GM12878 (cell line): ENCODE data around the gene TMEM72. TPM values are rescaled to one million over a fixed set of nuclear protein-coding genes. Genes with fewer than 3 reads are reported as not detected.

Experiments
- BMI1 ChIP-seq: fragments of 450-650 bp; IDR thresholded peaks from 2 replicates; pipeline ENCODE4 v1.6.1; 2016; ENCODE audit warnings: mild to moderate bottlenecking, moderate library complexity, borderline replicate concordance
- CTCF ChIP-seq, 3 experiments: IDR thresholded peaks in 2 of 3; conservative IDR thresholded peaks in 1 of 3; 2 replicates each; pipeline ENCODE4 v1.5.1; 2011; ENCODE audit warnings: low read depth in 3 of 3, low read length in 3 of 3, mild to moderate bottlenecking in 3 of 3, control low read depth in 2 of 3, moderate library complexity in 2 of 3, inconsistent platforms in 1 of 3, mixed read lengths in 1 of 3; ENCODE audit not compliant: control insufficient read depth in 2 of 3, insufficient read depth in 1 of 3; ENCODE audit errors: extremely low read depth in 1 of 3
- DPF2 ChIP-seq: fragments of 450-650 bp; IDR thresholded peaks from 2 replicates; pipeline ENCODE4 v1.6.1; 2017; ENCODE audit warnings: mild to moderate bottlenecking
- E4F1 ChIP-seq: fragments of 450-650 bp; IDR thresholded peaks from 2 replicates; pipeline ENCODE4 v1.6.1; 2018; ENCODE audit warnings: borderline replicate concordance, mild to moderate bottlenecking; ENCODE audit not compliant: partially characterized antibody
- GATAD2B ChIP-seq: fragments of 450-650 bp; conservative IDR thresholded peaks from 2 replicates; pipeline ENCODE4 v1.6.1; 2017; ENCODE audit warnings: low read depth, mild to moderate bottlenecking, moderate library complexity
- IKZF2 ChIP-seq, 2 experiments: fragments of 450-650 bp; IDR thresholded peaks; 2 replicates each; pipeline ENCODE4 v1.6.1; 2017; ENCODE audit warnings: mild to moderate bottlenecking in 2 of 2, moderate library complexity in 2 of 2
- IRF4 ChIP-seq: IDR thresholded peaks from 2 replicates; pipeline ENCODE4 v1.6.1; 2011; ENCODE audit warnings: low read depth, low read length
- LARP7 ChIP-seq: fragments of 450-650 bp; IDR thresholded peaks from 2 replicates; pipeline ENCODE4 v1.6.1; 2017; ENCODE audit warnings: mild to moderate bottlenecking
- MAX ChIP-seq: IDR thresholded peaks from 2 replicates; pipeline ENCODE4 v1.6.1; 2012; ENCODE audit warnings: low read depth, low read length, improper control_type of control experiment
- MYB ChIP-seq: fragments of 150-350 bp; IDR thresholded peaks from 2 replicates; pipeline ENCODE4 v1.6.1; 2014; ENCODE audit warnings: mild to moderate bottlenecking, low read depth, low read length, borderline replicate concordance
- NR2C2 ChIP-seq: IDR thresholded peaks from 2 replicates; pipeline ENCODE4 v1.6.1; 2011; ENCODE audit warnings: borderline replicate concordance, low read depth; ENCODE audit not compliant: control insufficient read depth, insufficient read length
- PKNOX1 ChIP-seq: fragments of 450-650 bp; IDR thresholded peaks from 2 replicates; pipeline ENCODE4 v1.6.1; 2016; ENCODE audit warnings: mild to moderate bottlenecking
- SIN3A ChIP-seq: IDR thresholded peaks from 2 replicates; pipeline ENCODE4 v1.6.1; 2012; ENCODE audit warnings: low read depth, low read length, improper control_type of control experiment
- SIX5 ChIP-seq: IDR thresholded peaks from 2 replicates; pipeline ENCODE4 v1.6.1; 2011; ENCODE audit warnings: mild to moderate bottlenecking, low read depth, low read length, moderate library complexity; ENCODE audit not compliant: severe bottlenecking
- SMAD5 ChIP-seq: IDR thresholded peaks from 2 replicates; pipeline ENCODE4 v1.6.1; 2016; ENCODE audit warnings: antibody characterized with exemption, low read depth
- SRF ChIP-seq, 2 experiments: IDR thresholded peaks; 2 replicates each; pipeline ENCODE4 v1.6.1; 2011; ENCODE audit warnings: low read depth in 2 of 2, low read length in 2 of 2, mild to moderate bottlenecking in 1 of 2, moderate library complexity in 1 of 2
- TCF3 ChIP-seq: IDR thresholded peaks from 2 replicates; pipeline ENCODE4 v1.6.1; 2012; ENCODE audit warnings: low read depth, mild to moderate bottlenecking, low read length, borderline replicate concordance; ENCODE audit not compliant: insufficient read depth
- TCF7 ChIP-seq: IDR thresholded peaks from 2 replicates; pipeline ENCODE4 v1.6.1; 2014; ENCODE audit warnings: antibody characterized with exemption, borderline replicate concordance
- YY1 ChIP-seq: IDR thresholded peaks from 2 replicates; pipeline ENCODE4 v1.6.1; 2011; ENCODE audit warnings: low read depth, mild to moderate bottlenecking, low read length
- ZBTB11 ChIP-seq: fragments of 450-650 bp; formaldehyde crosslinking; IDR thresholded peaks from 2 replicates; pipeline ENCODE4 v1.5.0; 2022; ENCODE audit warnings: mild to moderate bottlenecking, missing genetic modification characterization
- polyA plus RNA-seq, 11 experiments: library from polyadenylated mRNA; depleted of rRNA in 4 of 11; unstranded in 6 of 11; stranded (reverse) in 5 of 11; fragments of >200 nt; fragmentation: Nextera tagmentation in 4 of 11; fragmentation: Illumina TruSeq in 1 of 11; extraction: Ambion mirVana in 4 of 11; extraction: Trizol in 1 of 11; gene quantifications; 1 replicate in 1 of 11; 2 replicates in 10 of 11; pipeline versions ENCODE4 v1.2.1 to v1.2.3, GENCODE V29; 2011 to 2016; ENCODE audit warnings: inconsistent platforms in 2 of 11, missing spikeins in 2 of 11, low read depth in 1 of 11
- total RNA-seq, 4 experiments: library from RNA; depleted of rRNA in 3 of 4; stranded (reverse); fragments of >200 nt in 3 of 4; fragmentation: Illumina TruSeq in 1 of 4; extraction: Trizol in 1 of 4; gene quantifications; 2 replicates each; pipeline versions ENCODE4 v1.2.1 to v1.2.3, GENCODE V29; 2013 to 2021

The TMEM72 gene
- total and polyA plus RNA-seq, 10 of the 15 experiments (the other 5 are each of a cell fraction or from before 2014, with no cell fraction given): 0.12 TPM; not detected in 9

GRCh38 chr10:44959247-44960087 is 48.3 kb downstream of the TMEM72 start, which contains the start of gene RASSF4 (continued):
- TF ChIP-seq SRF (IDR thresholded peaks at IDR 0.05; ENCODE audit: low read depth in 2 of 2, low read length in 2 of 2) (peak in 1 of 2 experiments; percentile 16; a peak in 1 of 4 replicates), YY1 (peak; percentile 49; the same call in 1 of the 2 replicates), TCF7 (no peak), IKZF2 (IDR thresholded peaks at IDR 0.05) (peak in 1 of 2 experiments; percentile 30; a peak in 1 of 4 replicates), CTCF (IDR thresholded peaks at IDR 0.05 in 2 of 3, conservative IDR thresholded peaks at IDR 0.05 in 1 of 3; ENCODE audit: control insufficient read depth in 2 of 3, extremely low read depth in 1 of 3, insufficient read depth in 1 of 3, low read depth in 3 of 3, low read length in 3 of 3) (no peak), BMI1 (no peak), NR2C2 (no peak), GATAD2B (peak; percentile 55; the same call in 1 of the 2 replicates), E4F1 (no peak), DPF2 (peak; percentile 16; the same call in 1 of the 2 replicates), SIN3A (peak; percentile 75; the same call in 1 of the 2 replicates), SIX5 (no peak), MAX (peak; percentile 25; the same call in 1 of the 2 replicates), ZBTB11 (CRISPR knock-in tag) (no peak), MYB (no peak), LARP7 (peak; percentile 44; the same call in 1 of the 2 replicates), PKNOX1 (peak; percentile 37; the same call in 1 of the 2 replicates), IRF4 (peak; percentile 3; the same call in 1 of the 2 replicates), SMAD5 (peak; percentile 79; the same call in 1 of the 2 replicates), TCF3 (no peak)
